ENCODE results near the gene VASP.

DNA sequence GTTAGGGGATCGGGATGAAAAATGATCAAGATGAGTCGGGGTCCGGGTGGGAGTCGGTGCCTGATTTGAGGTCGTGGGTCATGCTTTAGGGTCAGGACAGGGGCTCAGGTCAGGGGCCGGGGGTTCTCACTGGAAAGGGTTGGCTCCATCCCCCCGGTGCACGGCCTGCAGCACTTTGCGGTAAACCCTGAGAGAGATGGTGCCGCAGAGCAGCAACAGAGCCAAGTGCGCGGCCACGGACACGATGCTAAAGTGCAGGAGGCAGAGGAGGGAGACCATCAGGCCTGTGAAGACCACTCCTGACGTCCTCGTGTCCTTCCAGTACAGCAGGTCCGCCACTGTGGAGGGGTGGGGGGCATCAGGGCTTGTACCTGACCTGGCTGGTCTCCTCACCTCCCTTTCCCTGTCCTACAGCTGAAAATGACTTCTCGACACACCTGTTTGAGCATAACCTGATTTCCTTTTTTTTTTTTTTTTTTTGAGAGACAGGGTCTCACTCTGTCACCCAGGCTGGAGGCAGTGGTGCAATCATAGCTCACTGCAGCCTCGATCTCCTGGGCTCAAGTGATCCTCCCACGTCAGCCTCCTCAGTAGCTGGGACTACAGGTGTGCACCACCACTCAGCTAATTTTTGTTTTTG lies 17.9 kb upstream of the VASP start:
- TF ChIP-seq ZNF274 (IDR thresholded peaks at IDR 0.05; ENCODE audit: low read depth, low read length) (no peak), YY1 (IDR thresholded peaks at IDR 0.05; ENCODE audit: insufficient read depth, insufficient read length) (no peak), SUZ12 (IDR thresholded peaks at IDR 0.05; ENCODE audit: extremely low read depth, insufficient read depth, insufficient read length) (no peak)

Measured in NT2/D1 (cell line).